Measurements from ENCODE around the gene PLEKHB2. TPM values are rescaled to one million over a fixed set of nuclear protein-coding genes. Genes with fewer than 3 reads are reported as not detected.

The PLEKHB2 gene
- total and polyA plus RNA-seq, 2 donors (not counting 1 experiment from before 2014, with no cell fraction given) = 16.3 to 39.5 TPM

DNA sequence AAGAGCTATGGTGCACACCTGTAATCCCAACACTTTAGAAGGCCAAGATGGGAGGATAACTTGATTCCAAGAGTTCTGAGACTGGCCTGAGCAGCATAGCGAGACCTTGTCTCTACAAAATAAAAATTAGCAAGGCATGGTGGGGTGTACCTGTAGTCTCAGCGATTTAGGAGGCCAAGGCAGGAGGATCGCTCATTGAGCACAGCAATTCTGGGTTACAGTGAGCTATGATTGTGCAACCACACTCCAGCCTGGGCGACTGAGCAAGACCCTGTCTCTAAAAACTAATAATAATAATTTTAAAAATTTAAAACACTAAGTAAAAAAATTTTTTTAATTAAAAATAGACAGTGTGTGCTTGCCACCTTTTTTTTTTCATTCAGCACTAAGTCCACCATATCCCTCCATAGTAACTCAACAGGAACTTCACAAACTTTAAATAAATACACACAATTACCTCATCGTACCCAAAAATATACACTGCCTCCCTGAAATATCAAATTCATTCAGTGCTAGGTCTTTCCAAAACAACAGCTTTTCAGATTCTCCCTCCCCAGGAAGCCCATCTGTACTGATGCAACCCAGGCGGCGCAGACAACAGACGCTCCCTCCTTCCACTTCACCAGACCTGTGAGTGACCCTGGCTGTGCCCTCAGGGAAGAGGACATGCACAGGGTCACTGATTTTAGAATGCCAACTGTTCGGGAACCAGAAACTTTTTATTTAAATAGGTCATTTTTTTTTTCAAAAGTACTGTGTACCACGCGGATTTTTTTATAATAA is 41.4 kb upstream of the PLEKHB2 start:
- H3K27ac Mint-ChIP-seq = no peak overlapping the region
- H3K9me3 Mint-ChIP-seq (ENCODE audit: insufficient read depth) = no peaks in the 10 kb centered on the region
- H3K36me3 ChIP-seq (replicated peaks in 1 of 2; ENCODE audit: control extremely low read depth in 1 of 2, control insufficient read depth in 1 of 2, extremely low read depth in 1 of 2, insufficient read depth in 2 of 2, low read length in 1 of 2) = peaks cover 0 to 61% of the 10 kb centered on the region in 2 experiments
- TF ChIP-seq, protein P1, sequence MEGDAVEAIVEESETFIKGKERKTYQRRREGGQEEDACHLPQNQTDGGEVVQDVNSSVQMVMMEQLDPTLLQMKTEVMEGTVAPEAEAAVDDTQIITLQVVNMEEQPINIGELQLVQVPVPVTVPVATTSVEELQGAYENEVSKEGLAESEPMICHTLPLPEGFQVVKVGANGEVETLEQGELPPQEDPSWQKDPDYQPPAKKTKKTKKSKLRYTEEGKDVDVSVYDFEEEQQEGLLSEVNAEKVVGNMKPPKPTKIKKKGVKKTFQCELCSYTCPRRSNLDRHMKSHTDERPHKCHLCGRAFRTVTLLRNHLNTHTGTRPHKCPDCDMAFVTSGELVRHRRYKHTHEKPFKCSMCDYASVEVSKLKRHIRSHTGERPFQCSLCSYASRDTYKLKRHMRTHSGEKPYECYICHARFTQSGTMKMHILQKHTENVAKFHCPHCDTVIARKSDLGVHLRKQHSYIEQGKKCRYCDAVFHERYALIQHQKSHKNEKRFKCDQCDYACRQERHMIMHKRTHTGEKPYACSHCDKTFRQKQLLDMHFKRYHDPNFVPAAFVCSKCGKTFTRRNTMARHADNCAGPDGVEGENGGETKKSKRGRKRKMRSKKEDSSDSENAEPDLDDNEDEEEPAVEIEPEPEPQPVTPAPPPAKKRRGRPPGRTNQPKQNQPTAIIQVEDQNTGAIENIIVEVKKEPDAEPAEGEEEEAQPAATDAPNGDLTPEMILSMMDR (IDR thresholded peaks at IDR 0.05) = no peak
- TF ChIP-seq EZH2 (IDR thresholded peaks at IDR 0.05; ENCODE audit: borderline replicate concordance, insufficient read depth, low read depth, low read length, poor library complexity, severe bottlenecking) = no peak
- intact Hi-C loops (cut with micrococcal nuclease) = no loop called here
- DNase-seq = no peak
- ChIA-PET POLR2A (no interaction called here), CTCF (no interaction called here)
- H4K20me1 ChIP-seq (ENCODE audit: control insufficient read depth, insufficient read depth, low read length, poor library complexity, severe bottlenecking) = peaks cover 74% of the 10 kb centered on the region
- no peak overlapping the region for H3K4me2 ChIP-seq (replicated peaks; ENCODE audit: low read depth, low read length, poor library complexity, severe bottlenecking)
- H3K4me3 ChIP-seq (ENCODE audit: control extremely low read depth in 1 of 5, extremely low read depth in 1 of 5, insufficient read depth in 1 of 5, low read depth in 2 of 5, low read length in 4 of 5) = no peak overlapping the region
- no peaks in the 10 kb centered on the region for H3K4me1 ChIP-seq (ENCODE audit: control insufficient read depth in 2 of 2, insufficient read depth in 2 of 2, low read length in 2 of 2)
- no peak overlapping the region for H3K27ac ChIP-seq (ENCODE audit: low read length in 2 of 2)
- no peaks in the 10 kb centered on the region for H3K27me3 Mint-ChIP-seq
- peaks cover 88% of the 10 kb centered on the region for H3K79me2 ChIP-seq (ENCODE audit: control insufficient read depth, insufficient read depth, low read length)
- ATAC-seq (ENCODE audit: low read depth) = no peak
- H3K9me3 ChIP-seq (ENCODE audit: control extremely low read depth in 1 of 3, control insufficient read depth in 2 of 3, insufficient read depth in 1 of 3, low read length in 2 of 3) = no peaks in the 10 kb centered on the region
- no peak overlapping the region for H3K4me3 Mint-ChIP-seq
- no peak overlapping the region for H2AFZ ChIP-seq (ENCODE audit: insufficient read depth, low read depth, low read length, poor library complexity, severe bottlenecking)
- WGBS (ENCODE audit: insufficient coverage) = 97% methylated on average over 5 of the region's 11 CpGs
- no peaks in the 10 kb centered on the region for H3K27me3 ChIP-seq (replicated peaks in 1 of 4; ENCODE audit: control extremely low read depth in 1 of 4, control insufficient read depth in 3 of 4, insufficient read depth in 4 of 4, low read length in 3 of 4)
- no peak overlapping the region for H3K9ac ChIP-seq (ENCODE audit: low read length)
- H3K4me1 Mint-ChIP-seq = peaks cover 13% of the 10 kb centered on the region

Measured in B cell (primary cell).